IPS-20b (cell line): ENCODE measurements around the gene ZNF23.

ENCODE experiments used
- H3K27ac ChIP-seq: one replicate; pipeline ENCODE4 v1.5.1; 2013; ENCODE audit warnings: low read length
- H3K27me3 ChIP-seq: 2 replicates; pipeline ENCODE4 v1.6.1; 2013; ENCODE audit warnings: mild to moderate bottlenecking, low read length, inconsistent platforms; ENCODE audit not compliant: insufficient read depth
- H3K36me3 ChIP-seq: 2 replicates; pipeline ENCODE4 v1.6.1; 2013; ENCODE audit warnings: low read depth, mild to moderate bottlenecking, inconsistent platforms, low read length, moderate library complexity; ENCODE audit not compliant: insufficient read depth
- H3K4me1 ChIP-seq: 2 replicates; pipeline ENCODE4 v1.6.1; 2013; ENCODE audit warnings: mild to moderate bottlenecking, control low read depth, inconsistent platforms, low read length, moderate library complexity; ENCODE audit not compliant: insufficient read depth
- H3K4me3 ChIP-seq: 2 replicates; pipeline ENCODE4 v1.5.1; 2013; ENCODE audit warnings: mild to moderate bottlenecking, low read length, inconsistent platforms
- H3K9ac ChIP-seq: 2 replicates; pipeline ENCODE4 v1.6.1; 2013; ENCODE audit warnings: low read depth, mild to moderate bottlenecking, inconsistent platforms, low read length, moderate library complexity
- H3K9me3 ChIP-seq: 2 replicates; pipeline ENCODE4 v1.6.1; 2013; ENCODE audit warnings: mild to moderate bottlenecking, low read depth, low read length, inconsistent platforms; ENCODE audit not compliant: insufficient read depth

The ZNF23 gene

DNA sequence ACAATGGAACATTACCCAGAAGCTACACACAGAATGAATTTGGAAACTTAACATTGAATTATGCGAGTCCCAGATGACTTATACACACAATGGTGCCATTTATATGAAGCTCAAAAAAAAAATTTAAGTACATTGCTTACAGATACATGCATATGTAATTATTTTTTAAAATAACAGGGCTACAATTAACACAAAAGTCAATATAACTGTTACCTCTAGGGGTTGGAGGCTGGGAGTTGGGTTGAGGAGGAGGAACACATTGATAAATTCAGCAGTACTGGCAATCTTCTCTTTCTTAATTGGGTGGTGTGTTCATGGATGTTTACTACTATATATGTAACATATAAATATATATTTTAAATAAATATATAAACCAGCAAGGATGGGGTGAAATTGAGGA lies 1.1 kb downstream of the ZNF23 start:
- H3K4me1 ChIP-seq, result no peaks in the 10 kb centered on the region; the same call in 1 of the 2 replicates
- H3K27ac ChIP-seq, result no peak overlapping the region
- H3K9ac ChIP-seq, result peak overlapping the region; percentile 96; the same call in 1 of the 2 replicates
- H3K9me3 ChIP-seq, result no peaks in the 10 kb centered on the region
- no peaks in the 10 kb centered on the region for H3K36me3 ChIP-seq
- no peaks in the 10 kb centered on the region for H3K27me3 ChIP-seq
- H3K4me3 ChIP-seq, result peak overlapping the region; percentile 90

DNA sequence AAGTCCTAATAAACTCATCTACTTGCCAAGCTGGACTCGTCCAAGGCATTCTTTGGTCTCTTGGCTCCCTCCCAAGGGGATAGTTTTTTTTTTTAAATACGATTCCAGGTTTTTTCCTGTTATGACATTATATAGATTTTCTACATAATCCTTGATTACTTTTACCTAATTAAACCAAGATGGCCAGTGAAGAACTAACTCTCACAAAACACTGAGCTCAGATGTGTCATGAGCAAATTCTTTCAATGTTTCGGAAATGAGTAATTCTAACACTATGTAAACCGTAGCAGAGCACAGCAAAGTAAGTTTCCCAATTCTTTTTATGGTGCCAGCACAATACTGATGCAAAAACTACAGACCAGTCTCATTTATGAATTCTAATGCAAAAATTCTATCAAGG lies 1.8 kb downstream of the ZNF23 start:
- H3K4me3 ChIP-seq, result 0 out of 2 replicates have a peak overlapping the region, but pooled peaks have one; percentile 90
- no peaks in the 10 kb centered on the region for H3K36me3 ChIP-seq
- H3K27me3 ChIP-seq, result no peaks in the 10 kb centered on the region
- H3K9ac ChIP-seq, result no peak overlapping the region
- H3K9me3 ChIP-seq, result no peaks in the 10 kb centered on the region
- H3K4me1 ChIP-seq, result no peaks in the 10 kb centered on the region; the same call in 1 of the 2 replicates
- H3K27ac ChIP-seq, result no peak overlapping the region

DNA sequence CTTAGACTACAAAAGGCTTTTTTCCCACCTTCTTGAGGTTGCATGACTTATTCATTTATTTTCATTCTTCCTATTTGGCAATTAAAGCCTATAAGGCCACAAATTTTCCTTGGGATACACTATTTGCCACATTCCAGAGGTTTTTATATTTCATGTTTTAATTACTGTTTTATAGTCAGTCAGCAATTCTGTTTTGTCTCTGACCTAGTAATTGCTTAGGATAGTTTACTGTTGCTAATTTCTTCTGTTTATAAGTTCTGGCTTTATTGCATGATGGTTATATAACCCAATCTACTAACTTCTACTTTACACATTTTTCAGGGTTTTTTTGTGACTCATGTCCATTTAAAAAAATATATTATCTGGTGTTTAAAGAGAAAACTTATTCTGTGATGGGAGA lies 2.5 kb downstream of the ZNF23 start:
- Histone ChIP-seq H3K4me1 (no peaks in the 10 kb centered on the region; the same call in 1 of the 2 replicates), H3K4me3 (no peak overlapping the region), H3K27me3 (no peaks in the 10 kb centered on the region), H3K9ac (no peak overlapping the region), H3K9me3 (no peaks in the 10 kb centered on the region), H3K27ac (no peak overlapping the region), H3K36me3 (no peaks in the 10 kb centered on the region)

DNA sequence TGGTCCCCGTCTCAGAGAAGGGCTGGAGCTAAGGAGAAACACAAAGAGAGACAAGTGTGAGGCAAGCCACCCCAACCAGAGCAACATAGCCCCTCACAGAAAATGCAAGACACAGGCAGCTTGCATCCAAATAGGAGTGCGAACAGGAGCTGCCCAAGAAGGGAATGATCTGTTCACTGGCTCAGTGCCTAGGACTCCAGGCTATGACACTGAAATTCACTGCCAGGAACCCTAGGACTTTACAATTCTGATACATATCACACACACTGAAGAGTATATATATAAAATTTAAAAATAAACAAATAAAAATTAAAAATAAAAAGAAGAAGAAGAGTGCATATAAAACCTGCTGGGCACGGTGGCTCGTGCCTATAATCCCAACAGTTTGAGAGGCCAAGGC lies 5.2 kb downstream of the ZNF23 start:
- H3K27me3 ChIP-seq, result no peaks in the 10 kb centered on the region
- no peaks in the 10 kb centered on the region; the same call in 1 of the 2 replicates for H3K4me1 ChIP-seq
- no peak overlapping the region for H3K4me3 ChIP-seq
- no peak overlapping the region for H3K9ac ChIP-seq
- H3K27ac ChIP-seq, result no peak overlapping the region
- peaks cover 18% of the 10 kb centered on the region for H3K9me3 ChIP-seq
- peaks cover 18% of the 10 kb centered on the region for H3K36me3 ChIP-seq

DNA sequence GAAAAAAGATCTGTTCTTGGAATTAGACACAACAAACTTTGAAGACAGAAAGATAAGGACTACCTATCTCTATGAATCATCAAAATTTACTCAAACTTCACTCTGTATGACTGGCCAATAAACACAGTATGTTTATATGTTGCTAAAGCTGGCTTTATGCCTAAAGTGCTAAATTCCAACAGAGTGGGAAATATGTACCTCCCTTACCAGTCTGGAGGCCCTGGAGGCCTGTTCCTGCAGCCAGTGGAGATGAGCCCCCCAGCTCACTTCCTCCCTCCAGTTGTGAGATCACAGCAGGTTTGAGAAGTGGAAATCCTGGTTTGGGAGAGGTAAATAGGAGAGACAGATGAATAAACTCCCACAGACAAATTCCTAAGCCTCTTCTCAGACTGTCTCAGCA lies 9.0 kb downstream of the ZNF23 start:
- Histone ChIP-seq H3K9ac (no peak overlapping the region), H3K9me3 (peaks cover 56% of the 10 kb centered on the region), H3K4me1 (no peaks in the 10 kb centered on the region), H3K27ac (no peak overlapping the region), H3K36me3 (peaks cover 56% of the 10 kb centered on the region), H3K4me3 (no peak overlapping the region), H3K27me3 (no peaks in the 10 kb centered on the region)

DNA sequence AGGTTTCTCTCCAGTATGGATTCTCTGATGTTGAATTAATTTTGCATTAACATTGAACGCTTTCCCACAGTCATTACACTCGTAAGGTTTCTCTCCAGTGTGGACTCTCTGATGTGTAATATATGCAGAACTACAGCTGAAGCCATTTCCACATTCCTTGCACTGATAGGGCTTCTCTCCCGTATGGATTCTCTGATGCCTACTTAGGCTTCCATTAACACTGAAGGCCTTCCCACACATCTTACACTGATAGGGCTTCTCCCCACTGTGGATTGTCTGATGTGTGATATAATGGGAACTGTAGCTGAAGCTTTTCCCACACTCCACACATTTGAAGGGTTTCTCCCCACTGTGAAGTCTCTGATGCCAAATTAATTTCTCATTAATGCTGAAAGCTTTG lies 13.0 kb downstream of the ZNF23 start:
- H3K4me1 ChIP-seq, result no peaks in the 10 kb centered on the region
- H3K9me3 ChIP-seq, result peaks cover 83% of the 10 kb centered on the region
- peaks cover 65% of the 10 kb centered on the region for H3K36me3 ChIP-seq
- no peak overlapping the region for H3K27ac ChIP-seq
- H3K4me3 ChIP-seq, result no peak overlapping the region
- no peaks in the 10 kb centered on the region for H3K27me3 ChIP-seq
- H3K9ac ChIP-seq, result no peak overlapping the region

DNA sequence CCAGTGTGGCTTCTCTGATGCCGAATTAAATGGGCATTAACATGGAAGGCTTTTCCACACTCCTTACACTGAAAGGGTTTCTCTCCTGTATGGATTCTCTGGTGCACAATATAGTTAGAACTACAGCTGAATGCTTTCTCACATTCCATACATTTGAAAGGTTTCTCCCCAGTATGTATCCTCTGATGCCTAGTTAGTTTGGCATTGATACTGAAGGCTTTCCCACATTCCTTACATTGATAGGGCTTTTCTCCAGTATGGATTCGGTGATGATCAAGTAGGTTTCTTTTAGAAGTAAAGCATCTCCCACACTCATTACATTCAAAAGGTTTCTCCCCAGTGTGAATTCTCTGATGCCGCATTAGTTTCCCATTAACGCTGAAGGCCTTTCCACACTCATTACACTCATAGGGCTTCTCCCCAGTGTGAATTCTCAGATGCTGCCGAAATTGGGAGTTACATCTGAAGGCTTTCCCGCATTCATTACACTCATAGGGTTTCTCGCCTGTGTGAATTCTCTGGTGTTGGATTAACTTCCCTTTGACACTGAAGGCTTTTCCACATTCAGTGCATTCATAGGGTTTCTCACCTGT lies 13.7 kb downstream of the ZNF23 start:
- no peak overlapping the region for H3K27ac ChIP-seq
- H3K27me3 ChIP-seq, result no peaks in the 10 kb centered on the region
- 0 out of 2 replicates have a peak overlapping the region, but pooled peaks have one; percentile 1 for H3K4me3 ChIP-seq
- peaks cover 62% of the 10 kb centered on the region for H3K36me3 ChIP-seq
- no peaks in the 10 kb centered on the region for H3K4me1 ChIP-seq
- no peak overlapping the region for H3K9ac ChIP-seq
- H3K9me3 ChIP-seq, result peaks cover 80% of the 10 kb centered on the region

DNA sequence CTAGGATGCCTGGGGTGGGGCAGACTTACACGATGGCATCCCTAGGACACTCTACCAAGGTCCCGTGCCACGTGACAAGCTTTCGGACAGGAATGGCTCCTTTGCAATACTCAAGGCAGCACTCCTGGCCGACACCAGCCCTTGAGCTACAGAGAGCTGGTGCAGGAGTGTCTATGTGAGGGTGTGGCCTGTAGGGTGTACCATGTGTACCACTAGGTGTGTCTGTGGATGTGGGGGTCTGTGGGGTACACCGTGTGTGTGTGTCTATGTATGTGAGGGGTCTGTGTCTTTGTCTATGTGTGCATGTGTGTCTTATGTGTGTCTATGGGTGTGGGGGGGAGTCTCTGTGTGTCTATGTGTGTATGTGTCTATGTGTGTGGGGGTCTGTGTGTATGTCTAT lies 18.3 kb downstream of the ZNF23 start:
- H3K9me3 ChIP-seq, result peaks cover 34% of the 10 kb centered on the region
- no peaks in the 10 kb centered on the region for H3K4me1 ChIP-seq
- no peak overlapping the region for H3K4me3 ChIP-seq
- no peak overlapping the region for H3K9ac ChIP-seq
- H3K27me3 ChIP-seq, result no peaks in the 10 kb centered on the region
- no peak overlapping the region for H3K27ac ChIP-seq
- peaks cover 16% of the 10 kb centered on the region for H3K36me3 ChIP-seq

DNA sequence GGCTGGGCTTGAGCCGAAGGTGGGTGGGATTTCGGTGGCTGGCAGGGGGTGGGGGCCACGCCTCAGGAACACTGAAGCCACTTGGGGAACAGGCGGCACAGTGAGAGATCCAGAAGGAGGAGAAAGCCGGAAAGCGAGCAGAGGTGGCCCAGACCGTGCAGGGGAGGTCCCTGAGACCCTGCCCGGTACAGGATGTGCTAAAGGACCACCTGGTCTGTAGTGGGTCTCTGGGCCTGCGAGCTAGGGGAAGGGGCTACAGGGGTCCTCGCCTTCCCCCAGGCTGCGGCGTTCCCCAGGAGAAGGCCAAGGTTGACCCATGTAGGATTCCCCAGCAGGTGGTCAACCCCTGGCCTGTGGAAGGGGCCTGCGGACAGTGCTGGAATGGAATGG lies 20.0 kb downstream of the ZNF23 start, which contains the start of gene TLE7:
TSS of gene TLE7 (minus strand) at position 4 of the 390 bp plus-strand sequence. CDS start 8,730 bp downstream, outside the sequence.
- Histone ChIP-seq H3K9ac (no peak within 1 kb of the TSS), H3K36me3 (no peaks in the 10 kb centered on the region), H3K9me3 (peaks cover 17% of the 10 kb centered on the region), H3K4me3 (no peak within 1 kb of the TSS), H3K27me3 (no peaks in the 10 kb centered on the region), H3K27ac (no peak within 1 kb of the TSS), H3K4me1 (no peaks in the 10 kb centered on the region)

DNA sequence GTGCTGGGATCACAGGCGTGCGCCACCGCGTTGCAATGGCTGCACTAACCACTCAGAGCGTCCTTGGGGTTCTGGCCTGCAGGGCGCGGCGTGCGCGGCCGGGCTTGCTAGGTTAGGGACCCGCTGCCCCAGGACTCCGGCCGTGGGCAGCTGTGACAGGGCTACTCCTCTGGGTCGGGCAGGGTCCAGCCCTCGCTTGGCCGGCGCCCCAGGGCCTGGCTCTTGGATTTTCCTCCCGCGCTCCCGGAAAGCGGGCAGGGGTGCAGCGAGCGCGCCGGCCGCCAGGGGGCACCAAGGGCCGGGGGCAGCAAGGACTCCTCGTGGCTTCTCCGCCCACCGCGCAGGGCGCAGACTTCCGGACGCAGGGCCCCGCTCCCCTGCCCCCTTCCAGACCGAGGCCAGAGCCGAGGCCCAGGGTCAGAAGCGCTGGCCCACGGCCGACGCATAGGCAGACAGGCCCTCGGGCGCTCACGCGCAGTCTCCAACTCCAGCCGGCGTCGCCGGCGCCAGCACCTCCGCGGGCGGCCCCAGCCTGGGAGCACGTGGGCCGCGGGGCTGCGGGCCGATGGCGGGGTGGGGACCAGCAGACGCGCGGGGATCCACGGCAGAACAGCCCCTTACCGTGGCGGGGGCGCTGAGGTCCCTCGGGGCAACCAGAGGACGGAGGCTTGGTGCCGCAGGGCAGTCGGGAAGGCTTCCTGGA lies 20.5 kb downstream of the ZNF23 start:
- H3K4me1 ChIP-seq, result no peaks in the 10 kb centered on the region
- no peak overlapping the region for H3K4me3 ChIP-seq
- no peaks in the 10 kb centered on the region for H3K36me3 ChIP-seq
- no peaks in the 10 kb centered on the region for H3K27me3 ChIP-seq
- H3K9ac ChIP-seq, result no peak overlapping the region
- H3K27ac ChIP-seq, result no peak overlapping the region
- peaks cover 12% of the 10 kb centered on the region for H3K9me3 ChIP-seq

DNA sequence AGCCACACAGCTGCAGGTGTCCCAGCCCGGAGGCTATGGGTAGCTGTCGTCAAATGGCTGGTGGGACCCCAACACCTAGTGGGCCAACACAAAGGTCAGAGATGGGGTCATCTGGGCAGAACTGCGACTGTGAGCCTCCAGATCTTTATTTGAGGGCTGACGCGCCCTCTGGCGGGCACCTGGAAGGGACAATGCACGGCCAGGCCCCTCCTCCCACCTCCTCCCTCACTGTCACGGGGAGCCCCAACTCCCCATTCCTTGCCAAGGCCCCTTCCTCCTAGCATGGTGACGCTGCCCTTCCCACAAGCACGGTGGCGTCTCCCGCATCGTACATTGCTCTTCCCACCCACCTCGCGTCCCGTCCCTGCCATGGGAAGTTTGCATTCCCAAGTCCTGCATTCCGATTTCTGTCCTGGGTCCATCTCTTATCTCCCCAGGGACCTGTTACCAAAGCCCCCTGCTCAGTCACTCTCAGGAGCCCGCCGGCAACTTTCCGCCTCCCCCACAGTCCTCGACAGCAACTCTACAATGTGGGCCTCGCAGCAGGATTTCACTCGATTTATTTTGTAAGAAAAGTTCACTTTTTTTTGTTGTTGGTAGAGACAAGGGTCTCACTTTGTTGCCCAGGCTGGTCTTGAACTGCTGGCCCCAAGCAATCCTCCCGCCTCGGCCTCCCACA lies 21.2 kb downstream of the ZNF23 start:
- Histone ChIP-seq H3K4me3 (no peak overlapping the region), H3K27me3 (no peaks in the 10 kb centered on the region)

More for the DNA sequence above, 21.2 kb downstream of the ZNF23 start:
- H3K36me3 ChIP-seq, result no peaks in the 10 kb centered on the region
- H3K27ac ChIP-seq, result no peak overlapping the region
- H3K9me3 ChIP-seq, result peaks cover 5% of the 10 kb centered on the region; the same call in 1 of the 2 replicates
- H3K9ac ChIP-seq, result no peak overlapping the region
- H3K4me1 ChIP-seq, result no peaks in the 10 kb centered on the region
